HG02852 (cell line): Measurements from ENCODE around the gene SLC35A2.
"Not testable (repeated sequence)": the region's sequence is repeated elsewhere in the genome, so short reads cannot be mapped to it uniquely, and the experiment has no call there.

Experiments
- ATAC-seq: cut with Tn5 transposase; IDR thresholded peaks from one replicate; pipeline ENCODE4 v1.9.1; 2021; ENCODE audit warnings: mild to moderate bottlenecking, moderate library complexity; ENCODE audit not compliant: unreplicated experiment

SLC35A2 gene

DNA sequence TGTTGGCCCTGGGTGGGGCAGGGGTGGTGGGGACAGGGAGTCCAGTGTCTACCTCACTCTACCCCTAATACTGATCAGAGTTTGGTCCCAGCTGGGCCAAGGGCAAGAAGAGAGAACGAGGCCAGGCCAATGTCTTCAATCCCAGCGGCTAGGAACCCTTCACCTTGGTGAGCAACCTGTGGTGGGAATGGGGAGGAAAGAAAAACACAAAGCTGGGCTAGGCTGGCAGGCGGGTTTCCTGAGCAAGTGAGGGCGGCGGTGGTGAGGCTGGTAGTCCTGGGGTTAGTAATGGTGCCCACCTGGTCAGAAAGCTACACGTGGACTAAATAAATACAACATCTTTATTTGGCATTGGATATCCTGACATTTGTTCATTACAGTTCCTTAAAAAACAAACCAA, 8.2 kb downstream of the SLC35A2 start:
- no peak for ATAC-seq

DNA sequence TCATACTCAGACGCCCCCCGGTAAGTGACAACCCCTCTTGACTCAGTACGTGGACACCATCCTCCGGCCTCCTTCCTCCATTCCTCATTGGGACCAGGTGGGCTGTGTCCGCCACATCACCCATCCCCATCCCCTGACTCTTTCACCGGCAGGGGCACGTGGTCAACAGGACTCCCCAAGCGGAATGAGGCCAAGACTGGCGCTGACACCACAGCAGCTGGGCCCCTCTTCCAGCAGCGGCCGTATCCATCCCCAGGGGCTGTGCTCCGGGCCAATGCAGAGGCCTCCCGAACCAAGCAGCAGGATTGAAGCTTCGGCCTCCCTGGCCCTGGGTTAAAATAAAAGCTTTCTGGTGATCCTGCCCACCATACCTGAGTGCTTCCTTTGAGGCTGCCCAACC, 8.7 kb downstream of the SLC35A2 start:
- ATAC-seq = no peak

DNA sequence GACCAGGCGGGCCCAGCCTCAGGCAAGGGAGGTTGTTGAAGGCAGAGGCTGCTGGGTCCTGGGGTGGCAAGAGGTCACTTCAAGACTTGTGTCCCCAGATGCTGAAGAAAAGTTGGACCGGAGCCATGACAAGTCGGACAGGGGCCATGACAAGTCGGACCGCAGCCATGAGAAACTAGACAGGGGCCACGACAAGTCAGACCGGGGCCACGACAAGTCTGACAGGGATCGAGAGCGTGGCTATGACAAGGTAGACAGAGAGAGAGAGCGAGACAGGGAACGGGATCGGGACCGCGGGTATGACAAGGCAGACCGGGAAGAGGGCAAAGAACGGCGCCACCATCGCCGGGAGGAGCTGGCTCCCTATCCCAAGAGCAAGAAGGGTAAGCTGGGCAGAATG, 9.3 kb downstream of the SLC35A2 start:
- no peak for ATAC-seq

DNA sequence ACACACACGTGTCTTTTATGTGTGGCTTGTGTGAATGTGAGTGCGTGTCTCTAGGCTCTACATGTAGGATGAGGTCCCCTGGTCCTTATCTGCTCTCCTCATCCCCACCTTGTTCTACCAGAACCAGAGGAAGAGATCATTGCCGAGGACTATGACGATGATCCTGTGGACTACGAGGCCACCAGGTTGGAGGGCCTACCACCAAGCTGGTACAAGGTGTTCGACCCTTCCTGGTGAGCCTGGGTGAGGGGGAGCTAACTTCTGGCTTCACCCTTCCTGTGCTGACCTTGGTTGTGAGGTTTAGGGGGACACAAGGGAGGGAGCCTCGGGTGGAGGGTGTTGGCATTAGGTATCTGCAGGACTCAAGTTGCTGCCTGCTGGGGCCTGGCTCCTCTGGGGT, 10.4 kb downstream of the SLC35A2 start:
- no peak for ATAC-seq

DNA sequence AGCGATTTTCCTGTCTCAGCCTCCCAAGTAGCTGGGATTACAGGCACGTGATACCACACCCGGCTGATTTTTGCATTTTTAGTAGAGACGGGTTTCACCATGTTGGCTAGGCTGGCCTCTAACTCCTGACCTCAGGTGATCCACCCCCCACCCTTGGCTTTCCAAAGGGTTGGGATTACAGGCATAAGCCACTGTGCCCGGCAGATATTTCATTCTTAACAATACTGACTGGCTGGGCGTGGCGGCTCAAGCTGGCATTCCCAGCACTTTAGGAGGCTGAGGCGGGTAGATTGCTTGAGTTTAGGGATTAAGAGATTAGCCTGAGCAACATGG, 12.4 kb downstream of the SLC35A2 start:
- ATAC-seq = no peak

DNA sequence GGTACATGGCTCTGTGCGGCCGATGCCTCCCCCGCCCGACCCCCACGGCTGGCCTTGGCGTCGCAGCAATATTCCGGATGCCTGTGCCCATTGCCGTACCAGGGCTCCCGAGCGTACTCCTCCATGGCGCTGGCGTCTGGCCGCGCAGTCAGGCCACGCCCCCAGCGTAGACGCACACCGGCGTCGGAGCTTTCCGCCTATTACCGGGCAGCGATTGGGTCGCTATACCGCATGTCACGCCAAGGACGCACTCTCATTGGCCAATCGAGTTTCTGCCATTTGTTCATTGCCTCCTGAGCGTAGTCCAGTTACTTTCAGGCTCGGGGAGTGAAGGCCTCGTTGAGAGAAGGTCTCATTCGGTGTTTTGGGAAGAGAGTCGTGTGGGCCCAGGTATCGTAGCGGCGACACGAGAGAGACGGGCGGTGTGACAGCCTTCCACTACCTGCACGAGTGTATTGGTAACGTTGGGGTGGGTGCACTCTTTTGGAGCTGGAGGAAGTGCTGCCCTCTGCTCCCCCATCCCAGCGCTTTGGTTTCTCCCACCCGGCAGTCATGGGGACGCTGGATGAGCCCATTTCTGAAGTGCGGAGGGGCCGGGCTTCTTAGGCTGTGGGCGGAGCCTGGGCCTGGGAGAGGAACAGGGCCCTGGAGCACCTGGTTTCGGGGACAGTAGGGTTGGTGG, 13.7 kb downstream of the SLC35A2 start, which contains the start of the genes PQBP1 and TIMM17B:
PQBP1 (plus strand) TSS at position 306 of the 682 bp plus-strand sequence. CDS start 580 bp downstream, outside the sequence.
TIMM17B (minus strand) TSS at position 144 of the 682 bp plus-strand sequence; CDS start at position 125, 19 bp downstream.
- ATAC-seq = peak; percentile 88

DNA sequence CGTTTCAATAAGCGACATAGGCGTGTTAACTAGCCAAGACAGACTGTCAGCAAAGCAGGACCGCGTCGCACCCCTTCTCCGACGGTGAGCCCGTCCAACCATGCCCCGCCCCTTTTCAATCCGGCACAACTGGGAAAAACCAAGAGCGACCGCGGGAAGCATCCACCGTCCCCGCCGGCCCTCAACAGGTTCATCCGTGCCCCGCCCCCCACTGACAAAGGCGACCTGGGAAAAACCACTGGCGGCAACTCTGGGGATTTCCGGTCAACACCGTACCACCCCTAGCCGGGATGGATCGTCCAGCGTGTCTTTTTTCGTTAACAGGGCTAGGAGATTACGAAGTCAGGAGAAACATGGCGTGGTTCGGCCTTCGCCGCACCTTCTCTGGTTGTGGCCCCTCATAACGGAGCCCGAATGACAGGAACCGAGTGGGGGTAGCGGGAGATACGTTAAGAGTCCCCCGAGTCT, 14.3 kb downstream of the SLC35A2 start:
- peak; percentile 4 for ATAC-seq

DNA sequence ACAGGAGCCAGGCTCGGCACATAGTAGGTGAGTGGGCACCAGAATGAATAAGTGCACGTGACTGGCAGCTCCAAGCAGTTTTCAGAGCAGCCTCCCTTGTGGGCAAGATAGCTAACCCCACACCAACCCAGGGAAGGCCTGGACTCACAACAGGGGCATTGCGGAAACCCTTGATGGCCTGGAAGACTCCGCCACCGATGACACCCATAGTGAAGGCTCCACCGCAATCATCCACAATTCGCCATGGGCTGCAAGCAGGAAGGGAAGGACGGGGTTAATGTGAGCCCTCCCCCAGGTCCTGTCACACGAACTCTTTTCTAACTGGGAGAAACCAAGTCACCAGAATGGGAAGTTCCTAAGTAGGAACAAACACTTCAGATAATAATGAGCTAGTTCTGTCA, 14.8 kb downstream of the SLC35A2 start:
- ATAC-seq = no peak

DNA sequence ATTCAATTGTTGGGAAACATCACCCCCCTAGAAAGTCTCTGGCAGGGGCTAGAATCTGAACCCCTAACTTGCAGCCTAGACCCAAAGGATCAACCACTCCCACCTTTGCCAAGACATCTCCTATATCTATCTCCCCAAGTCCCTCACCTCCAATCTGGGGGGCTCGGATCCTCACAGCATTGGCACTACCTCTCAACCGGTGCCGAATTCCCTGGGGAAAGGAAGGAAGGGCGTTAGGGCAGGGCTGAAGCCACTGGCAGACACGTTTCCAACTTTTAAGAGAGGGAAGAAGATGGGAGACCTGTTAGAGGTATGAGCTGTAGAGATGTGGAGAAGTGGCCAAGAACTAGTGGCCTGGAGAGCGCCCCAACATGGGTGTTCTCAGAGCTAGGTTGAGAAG, 16.6 kb downstream of the SLC35A2 start:
- ATAC-seq = no peak

DNA sequence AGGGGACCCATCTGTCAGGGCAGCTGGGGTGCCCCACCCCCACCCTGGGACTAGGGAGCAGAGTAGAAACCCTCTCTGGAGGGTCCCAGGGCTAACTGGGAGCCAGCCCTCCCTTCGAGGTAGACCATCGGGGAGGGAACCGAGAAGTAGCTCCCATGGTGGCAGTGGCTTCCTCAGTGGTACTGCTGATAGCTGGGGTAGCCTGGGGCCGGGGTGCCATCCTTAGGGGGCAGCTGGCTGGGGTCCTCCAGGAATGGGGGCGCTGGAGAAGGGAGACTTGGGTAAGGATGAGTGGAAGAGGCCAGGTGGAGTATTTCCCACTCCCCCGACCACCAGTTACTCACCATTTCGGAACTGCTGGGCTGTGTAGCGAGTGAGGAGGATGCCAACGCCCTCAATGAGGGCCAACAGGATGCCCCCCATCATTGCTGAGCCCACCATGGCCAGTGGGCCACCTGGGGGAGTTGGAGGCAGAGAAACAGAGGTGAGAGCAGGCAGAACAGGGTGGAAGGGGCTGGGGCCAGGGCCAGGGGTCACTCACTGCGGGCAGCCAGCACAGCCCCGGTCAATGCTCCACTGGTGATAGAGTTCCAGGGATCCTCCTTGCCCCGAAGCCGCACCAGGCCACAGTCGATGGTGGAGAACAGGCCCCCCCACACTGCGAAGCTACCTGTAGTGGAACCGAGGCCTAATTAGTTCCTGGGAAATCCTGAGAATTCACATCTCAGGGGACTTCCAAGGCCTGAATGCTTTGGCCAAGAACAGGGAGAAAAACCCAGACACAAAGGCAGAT, 17.7 kb downstream of the SLC35A2 start:
- no peak for ATAC-seq

DNA sequence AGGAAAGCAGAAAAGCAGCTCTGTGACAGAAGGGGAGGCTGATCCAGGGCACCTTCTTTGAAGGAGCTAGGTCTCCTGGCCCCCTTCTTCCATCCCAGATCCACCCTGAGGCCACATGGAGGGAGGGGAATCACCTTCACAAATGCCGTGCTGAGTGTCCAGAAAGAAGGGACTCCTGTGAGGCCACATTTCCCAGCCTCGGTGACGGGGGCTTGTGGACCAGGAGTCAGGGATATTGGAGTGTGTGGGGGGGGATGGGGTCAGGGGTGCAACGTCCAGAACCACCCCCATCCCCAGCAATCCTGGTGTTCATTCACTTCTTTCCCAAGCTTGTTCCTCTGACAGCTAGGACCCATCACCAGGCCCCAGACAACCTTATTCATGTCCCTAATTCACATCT, 18.6 kb downstream of the SLC35A2 start:
- no peak for ATAC-seq

DNA sequence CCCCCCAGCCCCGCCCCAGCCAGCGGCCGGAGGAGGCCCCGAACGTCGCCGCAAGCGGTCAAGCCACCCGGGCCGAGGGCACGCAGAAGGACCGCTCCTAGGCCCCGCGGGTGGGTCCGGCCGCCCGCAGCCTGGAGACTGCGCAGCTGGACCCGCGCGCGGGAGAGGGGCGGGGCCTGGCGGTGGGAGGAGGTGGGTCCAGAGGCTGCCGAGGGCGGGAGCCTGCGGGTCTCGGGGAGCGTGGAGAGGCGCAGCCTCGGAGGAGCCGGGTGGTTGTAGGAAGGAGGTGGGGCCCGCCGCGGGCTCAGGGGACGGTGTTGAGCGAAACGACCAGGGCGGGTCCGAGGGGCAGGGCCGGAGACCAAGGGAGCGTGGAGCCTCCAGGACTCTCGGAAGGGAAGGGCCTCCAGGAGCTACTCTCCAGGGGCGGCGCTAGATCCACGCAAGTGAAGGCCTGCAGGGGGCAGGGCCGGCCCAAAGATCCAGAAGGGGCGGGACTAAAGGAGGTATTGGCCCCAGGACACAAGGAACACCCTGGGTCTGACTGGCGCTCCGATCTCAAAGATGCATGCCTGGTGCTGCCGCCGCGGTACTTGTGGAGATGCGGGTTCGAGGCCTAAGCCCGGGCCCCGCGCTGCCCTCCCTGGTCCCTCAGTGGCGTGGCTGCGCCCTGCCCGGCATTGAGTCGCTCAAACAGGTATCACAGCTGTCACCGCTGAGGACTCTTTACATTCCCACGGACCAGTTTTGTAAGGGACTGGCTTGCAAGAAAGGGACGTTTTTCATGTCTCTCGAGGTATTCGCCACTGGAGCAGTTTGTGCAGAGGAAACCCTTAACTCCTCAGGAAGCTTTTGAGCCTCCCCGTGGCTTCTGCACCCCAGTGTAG, 19.8 kb downstream of the SLC35A2 start:
- peak; percentile 86 for ATAC-seq

DNA sequence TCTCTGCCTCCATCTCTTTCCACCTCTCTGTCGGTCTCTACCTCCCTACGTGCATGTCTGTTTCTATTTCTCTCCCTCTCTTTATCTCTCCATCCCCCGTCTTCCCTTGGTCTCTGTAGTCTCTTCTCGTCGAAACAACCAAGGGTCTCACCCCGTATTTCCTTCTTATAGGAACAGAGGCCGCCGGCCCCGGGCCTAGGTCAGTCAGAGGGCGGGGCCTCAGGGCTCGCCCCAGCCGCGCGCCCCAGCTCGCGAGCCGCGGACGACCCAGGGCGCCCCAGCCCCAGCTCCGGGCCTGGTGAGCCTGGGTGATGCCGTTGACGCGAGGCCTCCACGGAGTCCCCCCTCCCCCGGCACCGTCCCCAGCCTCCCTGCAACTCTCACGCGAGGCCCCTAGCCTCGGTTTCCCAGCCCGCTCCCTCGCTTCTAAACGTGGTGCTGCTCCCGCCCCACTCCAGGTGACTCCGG, 20.5 kb downstream of the SLC35A2 start:
- peak; percentile 40 for ATAC-seq

DNA sequence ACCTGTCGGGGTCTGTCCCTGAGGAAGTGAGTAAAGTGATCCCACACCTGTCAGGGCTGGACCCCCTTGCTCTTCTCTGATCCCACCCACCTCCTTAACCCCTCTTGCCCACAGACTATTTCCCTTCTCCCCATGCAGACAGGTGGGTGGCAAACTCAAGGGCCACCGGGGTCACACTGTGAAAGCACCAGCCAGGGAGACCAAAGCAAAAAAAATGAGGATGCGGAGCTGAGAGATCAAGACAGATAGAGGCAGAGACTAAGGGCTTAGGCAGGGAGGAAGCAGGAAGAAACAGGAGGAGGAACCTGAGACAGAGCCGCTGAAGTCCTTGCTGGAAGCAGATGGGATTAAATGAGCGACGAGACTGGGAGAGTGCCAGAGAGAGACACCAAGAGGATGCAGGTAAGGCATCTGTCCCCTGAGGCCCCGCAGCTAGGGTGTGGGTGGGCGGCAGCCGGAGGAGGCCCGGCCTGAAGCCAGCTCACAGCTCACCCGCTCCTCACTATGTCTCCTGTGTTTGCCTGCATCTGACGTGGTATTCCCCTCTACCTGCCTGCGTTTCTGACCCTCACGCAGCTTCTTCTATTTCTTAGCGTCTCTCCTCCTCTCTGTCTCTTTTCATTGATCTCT, 21.0 kb downstream of the SLC35A2 start:
- no peak for ATAC-seq

DNA sequence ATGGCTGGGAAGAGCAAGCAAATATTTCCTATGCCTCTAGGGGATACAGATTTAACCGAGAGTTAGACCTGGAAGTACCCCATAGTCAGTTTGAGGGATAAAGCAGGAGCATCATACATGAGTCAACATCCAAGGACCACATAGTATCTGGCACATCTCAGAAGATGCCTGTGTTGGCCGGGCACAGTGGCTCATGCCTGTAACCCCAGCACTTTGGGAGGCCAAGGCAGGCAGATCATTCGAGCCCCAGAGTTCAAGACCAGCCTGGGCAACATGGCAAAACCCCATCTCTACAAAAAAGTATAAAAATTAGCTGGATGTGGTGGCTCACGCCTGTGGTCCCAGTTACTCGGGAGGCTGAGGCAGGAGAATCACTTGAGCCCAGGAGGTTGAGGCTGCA, 24.9 kb downstream of the SLC35A2 start:
- ATAC-seq = not testable (repeated sequence)

DNA sequence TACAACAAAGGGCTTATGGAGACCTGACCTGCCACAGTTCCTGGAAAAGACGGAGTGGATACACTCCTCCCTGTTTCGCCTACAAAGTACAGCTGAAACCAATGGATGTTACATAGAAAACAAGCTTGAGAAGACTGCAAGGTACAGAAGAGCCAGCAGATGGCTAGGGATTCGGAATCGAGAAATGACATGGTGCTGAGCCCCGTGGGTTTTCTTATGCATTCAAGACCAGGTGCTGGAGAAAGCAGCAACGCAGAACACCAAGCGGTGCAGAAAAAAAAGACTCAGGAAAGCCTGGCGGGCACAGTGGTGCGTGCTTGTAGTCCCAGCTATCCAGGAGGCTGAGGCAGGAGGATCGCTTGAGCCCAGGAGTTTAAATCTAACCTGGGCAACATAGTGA, 27.7 kb downstream of the SLC35A2 start:
- no peak for ATAC-seq

DNA sequence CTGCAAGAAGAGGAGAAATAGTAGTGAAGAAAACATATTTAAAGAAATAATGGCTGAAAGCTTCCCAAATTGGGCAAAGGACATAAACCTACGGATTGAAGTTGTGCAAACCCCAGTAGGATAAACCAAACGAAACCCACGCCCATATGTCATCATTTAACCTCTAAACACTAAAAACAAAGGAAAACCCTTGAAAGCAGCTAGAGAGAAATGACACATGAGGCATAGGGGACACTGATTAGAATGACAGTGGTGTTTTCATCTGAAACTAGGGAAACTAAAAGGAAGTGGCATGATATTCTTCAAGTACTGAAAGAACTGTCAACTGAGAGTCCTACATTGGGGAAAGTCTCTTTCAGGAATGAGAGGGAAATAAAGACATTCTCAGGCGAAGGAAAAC, 34.5 kb downstream of the SLC35A2 start:
- not testable (repeated sequence) for ATAC-seq

DNA sequence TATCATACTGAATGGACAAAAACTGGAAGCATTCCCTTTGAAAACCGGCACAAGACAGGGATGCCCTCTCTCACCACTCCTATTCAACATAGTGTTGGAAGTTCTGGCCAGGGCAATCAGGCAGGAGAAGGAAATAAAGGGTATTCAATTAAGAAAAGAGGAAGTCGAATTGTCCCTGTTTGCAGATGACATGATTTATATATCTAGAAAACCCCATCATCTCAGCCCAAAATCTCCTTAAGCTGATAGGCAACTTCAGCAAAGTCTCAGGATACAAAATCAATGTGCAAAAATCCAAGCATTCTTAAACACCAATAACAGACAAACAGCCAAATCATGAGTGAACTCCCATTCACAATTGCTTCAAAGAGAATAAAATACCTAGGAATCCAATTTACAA, 39.4 kb downstream of the SLC35A2 start:
- ATAC-seq = not testable (repeated sequence)

DNA sequence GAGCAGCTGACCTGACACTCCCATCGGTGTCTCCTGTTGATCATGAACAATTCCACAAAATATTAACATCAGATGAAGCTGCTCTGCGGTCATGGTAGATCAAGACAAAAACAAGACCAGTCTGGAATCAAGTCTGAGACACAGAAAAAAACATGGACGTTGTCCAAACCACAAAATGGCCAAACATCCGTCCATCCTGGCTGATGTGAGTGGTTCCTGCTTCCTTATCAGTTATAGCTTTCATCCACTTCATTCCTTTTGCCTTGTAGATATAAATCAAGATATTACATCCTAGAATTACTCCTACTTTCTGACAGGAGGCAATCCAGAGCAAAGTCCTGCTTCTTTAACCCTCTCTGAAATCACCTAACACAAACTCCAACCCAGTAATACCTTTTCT, 47.2 kb downstream of the SLC35A2 start:
- ATAC-seq = no peak

DNA sequence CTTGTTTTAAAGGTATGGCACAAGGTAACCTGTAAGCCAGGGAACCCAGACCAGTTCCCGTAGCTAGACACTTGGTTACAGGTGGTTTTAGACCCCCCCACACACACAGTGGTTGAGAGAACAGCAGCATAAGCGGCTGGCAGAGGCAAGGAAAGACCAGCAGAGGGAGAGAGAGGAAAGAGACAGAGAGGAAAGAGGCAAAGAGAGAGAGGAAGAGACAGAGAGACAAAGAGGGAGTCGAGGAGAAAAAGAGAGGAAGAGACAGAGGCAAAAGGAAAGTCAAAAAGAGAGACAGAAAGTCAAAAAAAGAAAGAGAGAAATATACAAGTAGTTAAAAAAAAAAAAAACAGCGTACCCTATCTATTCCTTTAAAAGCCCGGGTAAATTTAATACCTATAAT, 56.5 kb downstream of the SLC35A2 start:
- ATAC-seq = no peak
